Smooth muscle cell (in vitro differentiated cells): ENCODE results near the gene TUBA1B. TPM values are rescaled to one million over a fixed set of nuclear protein-coding genes. Genes with fewer than 3 reads are reported as not detected.

ENCODE experiments used
- DNase-seq: peaks from one replicate; lab custom pipeline; 2025; ENCODE audit not compliant: unreplicated experiment; lab: John Stamatoyannopoulos, UW
- H2AFZ ChIP-seq: fragments of 200-600 bp; sonication (generic); 2 replicates; pipeline ENCODE4 v1.6.0; 2016; ENCODE audit warnings: antibody characterized with exemption, low read depth, mild to moderate bottlenecking
- H3F3A ChIP-seq: fragments of 200-600 bp; sonication (generic); 2 replicates; pipeline ENCODE4 v1.6.0; 2017; ENCODE audit warnings: antibody characterized with exemption, low read depth
- H3K27ac ChIP-seq: fragments of 200-600 bp; sonication (generic); 2 replicates; pipeline ENCODE4 v1.5.1; 2016; ENCODE audit warnings: low read depth, mild to moderate bottlenecking
- H3K27me3 ChIP-seq: fragments of 200-600 bp; sonication (generic); 2 replicates; pipeline ENCODE4 v1.6.1; 2016; ENCODE audit warnings: low read depth, mild to moderate bottlenecking
- H3K36me3 ChIP-seq: fragments of 200-600 bp; sonication (generic); 2 replicates; pipeline ENCODE4 v1.5.1; 2016; ENCODE audit warnings: low read depth
- H3K4me1 ChIP-seq: fragments of 200-600 bp; sonication (generic); 2 replicates; pipeline ENCODE4 v1.5.1; 2016; ENCODE audit warnings: low read depth
- H3K4me2 ChIP-seq: fragments of 200-600 bp; sonication (generic); 2 replicates; pipeline ENCODE4 v1.6.0; 2016; ENCODE audit warnings: mild to moderate bottlenecking
- H3K4me3 ChIP-seq: fragments of 200-600 bp; sonication (generic); 2 replicates; pipeline ENCODE4 v1.5.1; 2016; ENCODE audit warnings: mild to moderate bottlenecking
- H3K79me2 ChIP-seq: fragments of 200-600 bp; sonication (generic); 2 replicates; pipeline ENCODE4 v1.6.0; 2016; ENCODE audit warnings: low read depth, mild to moderate bottlenecking
- H3K9ac ChIP-seq: fragments of 200-600 bp; sonication (generic); 2 replicates; pipeline ENCODE4 v1.6.0; 2016; ENCODE audit warnings: low read depth
- H3K9me3 ChIP-seq: fragments of 200-600 bp; sonication (generic); replicated peaks from 2 replicates; pipeline ENCODE4 v1.5.1; 2016; ENCODE audit warnings: low read depth
- H4K20me1 ChIP-seq: fragments of 200-600 bp; sonication (generic); 2 replicates; pipeline ENCODE4 v1.6.0; 2016; ENCODE audit warnings: low read depth
- CTCF ChIP-seq: fragments of 200-600 bp; sonication (generic); IDR thresholded peaks from 2 replicates; pipeline ENCODE4 v1.5.1; 2017; ENCODE audit warnings: borderline replicate concordance, mild to moderate bottlenecking, antibody characterized with exemption; ENCODE audit not compliant: insufficient read depth, poor library complexity, severe bottlenecking
- WGBS: methylation state at CpG from one replicate; pipeline ENCODE4 v1.1.7; 2016; ENCODE audit warnings: low lambda C conversion rate; 5-methylcytosine and 5-hydroxymethylcytosine counted together
- polyA plus RNA-seq: library from polyadenylated mRNA; unstranded; fragments of >200 nt; fragmentation: Nextera tagmentation; extraction: Ambion mirVana; gene quantifications from 2 replicates; pipeline ENCODE4 v1.2.1, GENCODE V29; 2016
- total RNA-seq: library from RNA; depleted of rRNA; stranded (reverse); fragments of >200 nt; gene quantifications from 2 replicates; pipeline ENCODE4 v1.2.3, GENCODE V29; 2014

Gene TUBA1B
- total and polyA plus RNA-seq, 2 experiments from 2014 or later = 1,405 to 1,427 TPM

DNA sequence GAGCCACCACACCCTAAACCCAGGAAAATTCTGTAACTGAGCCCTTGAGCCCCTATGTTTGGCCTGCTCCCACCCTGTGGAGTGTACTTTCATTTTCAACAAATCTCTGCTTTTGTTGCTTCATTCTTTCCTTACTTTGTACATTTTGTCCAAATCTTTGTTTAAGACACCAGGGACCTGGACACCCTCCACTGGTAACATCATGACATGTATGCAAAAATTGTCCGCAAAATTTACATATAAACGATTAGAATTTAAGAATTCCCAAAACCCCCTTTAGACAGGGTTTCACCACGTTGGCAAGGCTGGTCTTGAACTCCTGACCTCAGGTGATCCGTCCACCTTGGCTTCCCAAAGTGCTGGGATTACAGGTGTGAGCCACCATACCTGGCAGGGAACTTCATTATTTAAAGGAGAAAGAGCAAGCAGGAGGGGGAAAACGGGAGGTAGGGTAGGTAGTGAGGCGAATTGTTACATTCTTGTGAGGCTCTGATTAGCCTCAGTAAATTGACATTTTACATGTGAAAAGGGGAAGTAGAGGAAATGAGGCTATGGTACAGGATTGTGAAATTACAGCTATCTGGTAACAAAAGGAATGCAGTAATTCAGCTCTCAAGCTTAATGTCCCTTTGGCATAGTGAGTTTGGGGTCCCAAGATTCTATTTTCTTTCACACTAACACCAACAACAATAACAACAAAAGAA lies 30.0 kb upstream of the TUBA1B start:
- H3K4me2 ChIP-seq = no peak overlapping the region
- 85% methylated on average over 6 of the region's 6 CpGs for WGBS
- H3K9me3 ChIP-seq = no peaks in the 10 kb centered on the region
- H3K4me3 ChIP-seq = no peak overlapping the region
- no peak overlapping the region for H3K27ac ChIP-seq
- H3K79me2 ChIP-seq = no peaks in the 10 kb centered on the region
- H2AFZ ChIP-seq = no peak overlapping the region
- no peaks in the 10 kb centered on the region for H3K4me1 ChIP-seq
- H3K9ac ChIP-seq = no peak overlapping the region
- H3K27me3 ChIP-seq = no peaks in the 10 kb centered on the region
- H4K20me1 ChIP-seq = no peaks in the 10 kb centered on the region
- H3F3A ChIP-seq = no peaks in the 10 kb centered on the region
- H3K36me3 ChIP-seq = no peaks in the 10 kb centered on the region
- TF ChIP-seq CTCF = no peak
- no peak for DNase-seq

DNA sequence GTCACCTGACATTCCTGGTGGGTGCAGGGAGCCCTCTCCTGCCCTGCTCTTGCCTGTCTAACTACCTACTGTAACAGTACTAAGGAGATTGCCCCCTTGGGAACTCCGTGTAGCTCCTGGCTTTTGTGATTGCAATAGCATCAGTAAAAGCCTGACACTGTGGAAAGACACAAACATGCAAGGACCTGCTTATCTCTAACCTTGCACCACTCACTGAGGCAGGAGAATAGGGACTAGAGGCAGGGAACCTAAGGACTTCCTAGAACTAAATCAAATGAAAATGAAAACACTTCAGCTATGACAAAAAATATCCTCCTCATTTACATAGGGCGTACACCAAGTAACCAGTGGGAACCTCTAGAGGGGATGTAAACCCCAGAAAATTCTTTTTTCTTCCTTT lies 29.2 kb upstream of the TUBA1B start:
- Histone ChIP-seq H2AFZ (no peak overlapping the region), H3K4me1 (no peaks in the 10 kb centered on the region), H3K9me3 (no peaks in the 10 kb centered on the region), H3K4me2 (no peak overlapping the region), H3K36me3 (no peaks in the 10 kb centered on the region), H3K4me3 (no peak overlapping the region), H3K27me3 (no peaks in the 10 kb centered on the region), H3F3A (no peaks in the 10 kb centered on the region), H3K27ac (no peak overlapping the region), H4K20me1 (no peaks in the 10 kb centered on the region), H3K9ac (no peak overlapping the region), H3K79me2 (no peaks in the 10 kb centered on the region)
- WGBS = 76% methylated on average over 2 of the region's 2 CpGs
- TF ChIP-seq CTCF = no peak
- DNase-seq = no peak

- no peak overlapping the region for H3K27ac ChIP-seq
- 91% methylated on average over 3 of the region's 3 CpGs for WGBS
- H3K27me3 ChIP-seq = no peaks in the 10 kb centered on the region
- H3K9me3 ChIP-seq = no peaks in the 10 kb centered on the region
- no peak overlapping the region for H3K4me3 ChIP-seq
- TF ChIP-seq CTCF = no peak
- H3K79me2 ChIP-seq = no peaks in the 10 kb centered on the region
- H3K36me3 ChIP-seq = no peaks in the 10 kb centered on the region
- DNase-seq = no peak
- no peaks in the 10 kb centered on the region for H4K20me1 ChIP-seq
- no peak overlapping the region for H3K9ac ChIP-seq
- no peak overlapping the region for H3K4me2 ChIP-seq
- H2AFZ ChIP-seq = no peak overlapping the region
- H3F3A ChIP-seq = no peaks in the 10 kb centered on the region
- no peaks in the 10 kb centered on the region for H3K4me1 ChIP-seq
Measured at GRCh38 chr12:49154221-49154620, 23.0 kb upstream of the TUBA1B start.

DNA sequence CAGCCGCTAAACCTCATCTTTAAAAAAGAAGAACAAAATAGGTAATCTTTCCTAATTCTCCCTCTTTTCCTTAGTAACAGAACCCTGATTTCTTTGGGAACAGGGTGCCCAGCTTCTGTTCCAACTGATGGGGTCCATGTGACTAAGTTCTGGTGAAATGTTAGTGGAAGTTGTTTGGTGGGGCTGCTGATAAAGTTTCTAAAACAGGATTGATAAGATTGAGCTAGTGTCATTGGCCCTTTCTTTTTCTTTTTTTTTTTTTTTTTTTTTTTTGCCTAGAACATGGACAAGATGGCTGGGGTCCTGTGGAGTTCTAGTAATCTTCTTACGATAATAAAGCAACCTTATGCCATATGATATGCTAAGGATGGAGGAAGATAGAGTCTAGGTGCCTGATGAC lies 16.2 kb upstream of the TUBA1B start:
- Histone ChIP-seq H3K9me3 (no peaks in the 10 kb centered on the region), H2AFZ (no peak overlapping the region), H3K36me3 (no peaks in the 10 kb centered on the region), H3K79me2 (no peaks in the 10 kb centered on the region), H3K4me2 (no peak overlapping the region), H3K4me3 (no peak overlapping the region), H3K27me3 (no peaks in the 10 kb centered on the region), H3F3A (no peaks in the 10 kb centered on the region), H3K9ac (no peak overlapping the region), H3K4me1 (no peaks in the 10 kb centered on the region), H4K20me1 (no peaks in the 10 kb centered on the region), H3K27ac (no peak overlapping the region)
- WGBS = 100% methylated on average over 2 of the region's 2 CpGs
- DNase-seq = no peak
- TF ChIP-seq CTCF = no peak
